ENCODE results near the gene OR6C74.

The OR6C74 gene

DNA sequence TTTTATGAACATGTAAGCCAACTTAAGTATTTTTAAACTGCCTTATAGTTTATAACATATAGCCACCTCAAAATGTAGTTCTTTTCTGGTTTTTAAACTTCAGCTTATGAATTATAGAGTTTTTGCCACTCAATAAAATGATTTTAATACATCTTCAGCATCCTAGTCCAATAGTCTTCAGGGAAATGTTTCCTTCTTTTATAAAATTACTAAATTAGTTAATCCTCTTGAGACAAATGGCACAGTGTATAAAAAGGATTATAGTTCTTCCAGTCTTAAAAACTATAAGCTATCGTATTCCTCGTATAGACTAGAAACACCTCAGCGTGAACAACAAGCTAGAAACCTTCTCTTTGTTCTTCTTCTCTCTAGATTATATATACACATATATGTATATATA, at the start of gene OR6C74:
OR6C74 (plus strand) TSS at position 301 of the 400 bp plus-strand sequence. CDS start 2,679 bp downstream, outside the sequence.
- DNase-seq (ENCODE audit: low spot score), result no peak

DNA sequence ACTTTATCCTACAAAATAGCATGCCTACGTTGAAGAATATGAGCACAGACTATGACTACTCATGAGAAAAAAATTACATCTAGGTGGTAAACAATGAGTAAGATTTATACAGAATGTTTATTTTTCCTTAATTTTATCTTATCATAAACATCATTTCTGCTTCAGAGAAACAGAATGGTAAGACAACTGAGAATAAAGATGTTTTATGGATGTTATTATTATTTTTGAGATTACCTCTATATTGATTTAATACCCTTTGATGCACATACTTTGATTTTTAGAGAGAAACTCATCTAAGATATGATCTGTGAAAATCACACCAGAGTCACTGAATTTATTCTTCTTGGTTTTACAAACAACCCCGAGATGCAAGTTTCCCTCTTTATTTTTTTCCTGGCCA, 23.7 kb upstream of the OR6C74 start, which contains the start of gene OR10A7:
OR10A7 (plus strand) TSS at position 301 of the 400 bp plus-strand sequence; CDS start at position 301, 0 bp downstream.
- no peak for DNase-seq (ENCODE audit: low spot score)

DNA sequence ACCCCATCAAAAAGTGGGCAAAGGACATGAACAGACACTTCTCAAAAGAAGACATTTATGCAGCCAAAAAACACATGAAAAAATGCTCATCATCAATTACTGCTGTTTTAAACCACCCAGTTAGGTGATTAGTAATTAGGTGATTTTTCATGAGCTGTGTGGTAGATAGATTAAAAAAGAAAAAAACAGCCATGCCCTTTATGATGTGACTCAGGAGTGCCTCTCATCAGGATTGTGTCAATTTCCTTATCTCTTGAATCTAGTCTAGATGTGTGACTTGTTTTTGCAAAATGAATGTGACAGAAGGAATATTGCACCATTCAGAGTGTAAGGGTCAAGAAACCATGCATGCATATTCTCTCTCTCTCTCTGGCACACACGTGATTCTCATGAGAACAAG, 17.9 kb upstream of the OR6C74 start:
- no peak for DNase-seq (ENCODE audit: low spot score)

DNA sequence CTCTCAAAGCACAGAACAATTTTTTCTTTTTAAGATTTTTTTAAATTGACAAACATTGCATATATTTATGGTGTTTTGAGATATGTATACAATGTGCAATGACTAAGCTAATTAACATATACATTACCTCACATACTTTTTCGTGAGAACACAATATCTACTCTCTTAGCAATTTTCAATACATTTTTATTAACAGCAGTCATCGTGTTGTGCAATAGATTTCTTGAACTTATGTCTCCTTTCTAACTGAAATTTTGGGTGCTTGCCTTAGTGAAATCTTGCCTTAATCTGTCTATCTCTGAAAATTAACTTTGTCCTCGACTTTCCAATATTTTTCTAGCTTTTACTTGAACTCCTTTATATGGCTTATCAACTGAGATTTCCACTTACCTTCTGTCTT, 16.8 kb upstream of the OR6C74 start:
- no peak for DNase-seq (ENCODE audit: low spot score)

DNA sequence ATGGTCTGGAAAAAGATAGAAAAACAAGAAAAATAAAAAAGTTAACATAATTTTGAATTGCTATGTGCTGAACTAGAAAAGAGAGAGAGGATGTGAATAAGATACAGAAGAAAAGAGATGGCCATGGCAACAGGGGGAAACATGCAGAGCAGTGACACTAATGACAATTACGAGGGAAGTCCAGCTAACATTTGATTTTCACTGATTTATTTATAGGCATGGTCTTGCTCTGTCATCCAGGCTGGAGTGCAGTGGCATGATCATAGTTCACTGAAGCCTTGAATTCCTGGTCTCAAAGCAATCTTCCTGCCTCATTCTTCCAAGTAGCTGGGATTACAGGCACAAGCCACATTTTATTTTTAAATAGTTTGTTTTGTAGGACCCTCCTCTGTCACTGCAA, 1.8 kb downstream of the OR6C74 start:
- no peak for DNase-seq (ENCODE audit: low spot score)

DNA sequence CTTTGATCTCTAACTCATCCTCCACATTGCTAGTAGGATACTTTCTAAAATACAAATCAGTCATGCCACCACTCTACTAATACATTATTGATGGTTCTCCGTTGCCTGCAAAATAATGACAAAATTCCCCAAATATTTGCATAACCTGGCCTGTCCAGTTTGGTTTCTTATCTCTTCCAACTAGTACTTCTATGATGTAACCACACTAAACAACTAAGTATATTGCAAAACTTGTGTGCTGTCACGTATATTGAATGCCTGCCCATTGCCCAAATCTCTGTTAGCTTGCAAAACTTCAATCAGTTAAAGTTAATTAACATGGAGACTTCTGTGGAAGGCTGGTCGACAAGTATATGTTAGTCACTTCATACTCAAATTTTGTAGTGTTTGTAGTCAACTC, 6.5 kb downstream of the OR6C74 start:
- no peak for DNase-seq (ENCODE audit: low spot score)

- DNase-seq (ENCODE audit: low spot score), result no peak
These were observed 8.9 kb downstream of the OR6C74 start for GRCh38 chr12:55253281-55253680.

DNA sequence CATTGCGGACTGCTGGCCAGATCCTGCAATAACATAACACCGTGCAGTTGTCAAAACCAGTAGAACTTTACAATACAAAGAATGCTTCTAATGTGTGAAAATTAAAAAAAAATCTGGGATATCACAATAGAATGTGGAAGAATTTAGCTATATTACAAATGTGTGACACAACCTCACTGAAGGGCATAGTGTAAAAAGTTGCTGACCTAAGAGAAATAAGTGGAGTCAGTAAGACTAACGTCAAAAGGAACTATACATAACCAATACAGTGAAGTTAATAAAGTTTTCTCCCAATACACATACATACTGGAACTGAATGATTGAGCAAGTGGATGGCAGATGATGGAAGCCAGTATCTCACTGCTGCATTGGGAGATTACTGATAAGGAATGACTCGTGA, 12.4 kb downstream of the OR6C74 start:
- no peak for DNase-seq (ENCODE audit: low spot score)

DNA sequence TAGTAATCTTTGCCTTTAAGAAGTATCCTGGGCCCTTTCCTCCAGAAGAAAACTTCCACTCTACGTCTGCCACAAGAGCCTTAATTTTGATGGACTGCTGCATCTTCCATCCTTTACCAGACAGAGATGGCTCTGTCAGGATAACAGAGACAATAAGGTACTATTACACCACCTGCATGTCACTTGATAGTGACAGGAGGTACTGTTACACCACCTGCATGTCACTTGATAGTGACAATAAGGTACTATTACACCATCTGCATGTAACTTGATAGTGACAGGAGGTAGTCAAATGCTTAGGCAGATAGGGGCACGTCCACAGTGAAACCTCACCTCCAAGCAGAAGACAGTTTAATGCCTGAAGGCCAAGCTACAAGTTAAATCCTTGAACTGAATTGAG, 13.9 kb downstream of the OR6C74 start:
- DNase-seq (ENCODE audit: low spot score), result no peak

- DNase-seq (ENCODE audit: low spot score), result peak; percentile 47
These were observed 36.6 kb downstream of the OR6C74 start for GRCh38 chr12:55280991-55281390.

DNA sequence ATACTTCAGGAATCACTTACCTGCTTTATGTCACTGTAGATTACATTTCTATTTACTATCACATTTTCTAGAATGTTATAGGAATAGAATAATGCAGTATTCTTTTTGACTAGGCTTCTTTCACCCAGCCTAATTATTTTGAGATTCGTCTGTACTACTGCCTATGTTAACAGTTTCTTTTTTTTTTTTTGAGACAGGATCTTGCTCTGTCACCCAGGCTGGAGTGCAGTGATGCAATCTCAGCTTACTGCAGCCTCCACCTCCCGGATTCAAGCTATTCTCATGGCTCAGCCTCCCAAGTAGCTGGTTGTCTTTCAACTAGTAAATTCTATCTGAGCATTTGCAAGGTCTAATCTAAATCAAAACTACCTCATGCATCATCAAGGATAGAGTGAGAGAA, 45.6 kb downstream of the OR6C74 start:
- no peak for DNase-seq (ENCODE audit: low spot score)

Measured in globus pallidus (tissue), 1 donor.